T-helper 1 cell treated with Interleukin-12 subunit alpha and Interleukin-12 subunit beta and Interleukin-4 antibody, amounts not matched to agents 30 μg/mL and 1 μg/mL, for 36 hours (primary cell): ENCODE data around the gene ISM2.

Experiments used
- H3K27ac Mint-ChIP-seq: one replicate; pipeline ENCODE4 v1.8.0; 2021; ENCODE audit warnings: mild to moderate bottlenecking, mixed read lengths
- H3K27me3 Mint-ChIP-seq: one replicate; pipeline ENCODE4 v1.8.0; 2021; ENCODE audit warnings: low read depth, mixed read lengths
- H3K36me3 Mint-ChIP-seq: one replicate; pipeline ENCODE4 v1.8.0; 2021; ENCODE audit warnings: low read depth, mixed read lengths
- H3K4me1 Mint-ChIP-seq: one replicate; pipeline ENCODE4 v1.8.0; 2021; ENCODE audit warnings: low read depth, mixed read lengths
- H3K4me3 Mint-ChIP-seq: one replicate; pipeline ENCODE4 v1.8.0; 2021; ENCODE audit warnings: mild to moderate bottlenecking, moderate library complexity, mixed read lengths
- H3K9me3 Mint-ChIP-seq: one replicate; pipeline ENCODE4 v1.8.0; 2021; ENCODE audit warnings: mixed read lengths

Gene ISM2

DNA sequence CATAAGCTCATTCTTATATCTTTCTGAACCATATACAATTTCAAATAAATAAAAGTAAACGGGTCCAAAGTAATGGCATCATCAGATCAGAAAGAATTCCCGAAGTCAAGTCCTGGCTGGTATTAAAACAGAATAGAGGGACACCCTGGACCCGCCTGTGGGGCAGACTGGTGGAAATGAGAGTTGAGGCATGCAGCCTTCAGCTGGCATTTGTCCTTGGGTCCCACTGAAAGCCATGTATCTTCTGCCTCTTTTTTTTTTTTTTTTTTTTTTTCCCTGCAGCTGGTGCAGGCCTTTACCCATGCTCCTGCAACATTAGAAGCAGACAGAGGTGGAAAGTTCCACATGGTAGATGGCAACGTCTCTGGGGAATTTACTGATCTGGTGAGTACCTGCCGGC, 30.8 kb downstream of the ISM2 start:
- peaks cover 40% of the 10 kb centered on the region for H3K36me3 Mint-ChIP-seq
- no peaks in the 10 kb centered on the region for H3K27me3 Mint-ChIP-seq
- H3K9me3 Mint-ChIP-seq = no peaks in the 10 kb centered on the region
- no peak overlapping the region for H3K4me3 Mint-ChIP-seq
- H3K27ac Mint-ChIP-seq = no peak overlapping the region
- peaks cover 1% of the 10 kb centered on the region for H3K4me1 Mint-ChIP-seq

DNA sequence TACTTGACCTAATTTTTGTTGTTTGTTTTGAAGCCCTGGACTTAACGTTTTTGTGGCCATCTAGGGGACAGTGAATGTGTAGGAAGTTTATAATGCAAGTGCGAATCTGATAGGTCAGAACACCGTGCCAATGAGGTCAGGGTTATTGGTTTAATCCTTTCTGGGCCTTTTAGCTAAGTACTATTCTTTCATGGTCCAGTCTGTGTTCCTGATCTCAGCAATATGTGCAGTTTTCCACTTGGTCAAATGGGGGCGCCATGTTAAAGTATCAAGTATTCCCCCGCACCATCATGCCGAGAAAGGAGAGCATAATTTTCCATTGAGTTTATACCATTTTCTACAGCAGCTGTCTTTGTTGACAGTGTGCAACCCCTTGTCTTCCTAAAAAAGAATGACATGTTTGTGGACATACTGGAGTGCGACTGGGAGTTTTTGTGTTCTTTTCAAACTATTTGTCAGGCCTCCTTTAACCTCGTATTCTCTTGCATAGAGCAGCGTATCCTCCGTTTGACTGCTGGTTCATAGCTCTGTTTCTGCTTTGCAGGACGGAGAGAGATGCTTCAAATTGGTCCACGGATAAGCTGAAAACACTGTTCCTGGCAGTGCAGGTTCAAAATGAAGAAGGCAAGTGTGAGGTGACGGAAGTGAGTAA, 39.4 kb downstream of the ISM2 start:
- Mint-ChIP-seq H3K27ac (peak overlapping the region; percentile 99), H3K4me3 (peak overlapping the region; percentile 100), H3K36me3 (peaks cover 38% of the 10 kb centered on the region), H3K4me1 (peaks cover 34% of the 10 kb centered on the region), H3K9me3 (no peaks in the 10 kb centered on the region), H3K27me3 (no peaks in the 10 kb centered on the region)

- Mint-ChIP-seq H3K27ac (peak overlapping the region; percentile 99), H3K4me1 (peaks cover 34% of the 10 kb centered on the region), H3K27me3 (no peaks in the 10 kb centered on the region), H3K4me3 (peak overlapping the region; percentile 100), H3K9me3 (no peaks in the 10 kb centered on the region), H3K36me3 (peaks cover 33% of the 10 kb centered on the region)
Measured at GRCh38 chr14:77458249-77458950, 40.2 kb downstream of the ISM2 start.

DNA sequence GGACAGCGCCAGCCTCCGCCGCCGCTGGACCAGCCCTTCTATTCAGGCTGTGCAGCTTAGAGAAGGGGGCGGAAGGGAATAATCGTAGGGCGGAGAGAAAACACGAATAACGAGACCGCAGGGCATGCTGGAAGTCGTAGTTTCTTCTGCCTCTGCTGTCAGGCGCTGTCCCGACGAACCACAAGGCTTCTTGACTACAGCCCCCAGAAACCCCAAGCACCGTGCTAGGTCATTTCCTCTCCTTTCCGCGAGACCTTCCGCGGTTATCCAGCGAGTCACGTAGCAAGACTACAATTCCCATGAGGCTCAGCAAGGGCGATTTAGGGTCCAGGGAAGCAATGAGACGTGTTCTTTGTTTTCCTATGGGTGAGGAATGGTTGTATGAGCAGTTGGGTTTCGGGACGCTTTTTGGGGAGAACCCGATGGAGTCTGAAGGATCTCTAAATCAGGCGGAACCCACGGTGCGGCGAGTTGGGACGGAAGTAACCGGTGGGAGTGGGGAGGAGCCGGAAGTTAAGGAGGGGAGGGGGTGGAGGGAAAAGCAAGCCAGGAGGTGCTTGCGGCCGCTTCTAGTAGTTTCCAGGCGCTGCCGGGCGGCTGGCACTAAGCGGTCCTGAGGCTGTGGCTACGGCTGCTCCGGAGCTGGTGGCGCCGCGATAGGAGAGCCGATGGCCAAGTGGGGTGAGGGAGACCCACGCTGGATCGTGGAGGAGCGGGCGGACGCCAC, 40.9 kb downstream of the ISM2 start, which contains the start of the genes AHSA1 and VIPAS39:
TSS of gene AHSA1 (plus strand) at position 572 of the 727 bp plus-strand sequence. CDS start at position 669, 97 bp downstream.
TSS of gene VIPAS39 (minus strand) at position 80 of the 727 bp plus-strand sequence. CDS start 3,499 bp downstream, outside the sequence.
- H3K27ac Mint-ChIP-seq = peak within 1 kb of the TSS; percentile 99
- H3K27me3 Mint-ChIP-seq = no peaks in the 10 kb centered on the region
- H3K4me3 Mint-ChIP-seq = peak within 1 kb of the TSS; percentile 100
- H3K4me1 Mint-ChIP-seq = peaks cover 34% of the 10 kb centered on the region
- no peaks in the 10 kb centered on the region for H3K9me3 Mint-ChIP-seq
- peaks cover 31% of the 10 kb centered on the region for H3K36me3 Mint-ChIP-seq

DNA sequence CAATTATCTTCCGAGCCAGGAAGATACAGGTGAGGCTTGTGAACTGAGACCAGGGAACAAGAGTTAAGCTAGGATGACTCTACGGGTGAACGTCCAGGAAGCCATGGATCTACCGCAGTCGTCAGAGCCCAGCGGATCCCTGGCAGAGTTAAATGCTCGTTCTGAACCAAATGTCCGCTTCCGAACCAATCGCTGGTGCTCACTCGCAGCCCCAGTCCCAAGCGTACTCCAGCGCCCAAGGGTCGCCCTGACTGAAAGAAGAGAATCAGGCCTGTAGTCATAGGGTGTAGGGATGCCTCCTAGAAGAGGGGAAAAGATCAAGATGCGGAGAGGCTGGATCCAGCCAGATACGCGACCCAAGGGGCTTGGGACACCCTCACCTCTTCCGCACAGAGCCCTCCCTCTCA, 41.5 kb downstream of the ISM2 start:
- Mint-ChIP-seq H3K27ac (peak overlapping the region; percentile 99), H3K36me3 (peaks cover 29% of the 10 kb centered on the region), H3K27me3 (no peaks in the 10 kb centered on the region), H3K4me3 (peak overlapping the region; percentile 100), H3K4me1 (peaks cover 34% of the 10 kb centered on the region), H3K9me3 (no peaks in the 10 kb centered on the region)

- Mint-ChIP-seq H3K36me3 (peaks cover 29% of the 10 kb centered on the region), H3K9me3 (no peaks in the 10 kb centered on the region), H3K4me3 (peak overlapping the region; percentile 100), H3K27me3 (no peaks in the 10 kb centered on the region), H3K4me1 (peaks cover 32% of the 10 kb centered on the region), H3K27ac (no peak overlapping the region)
Measured at GRCh38 chr14:77455966-77456640, 42.5 kb downstream of the ISM2 start.

DNA sequence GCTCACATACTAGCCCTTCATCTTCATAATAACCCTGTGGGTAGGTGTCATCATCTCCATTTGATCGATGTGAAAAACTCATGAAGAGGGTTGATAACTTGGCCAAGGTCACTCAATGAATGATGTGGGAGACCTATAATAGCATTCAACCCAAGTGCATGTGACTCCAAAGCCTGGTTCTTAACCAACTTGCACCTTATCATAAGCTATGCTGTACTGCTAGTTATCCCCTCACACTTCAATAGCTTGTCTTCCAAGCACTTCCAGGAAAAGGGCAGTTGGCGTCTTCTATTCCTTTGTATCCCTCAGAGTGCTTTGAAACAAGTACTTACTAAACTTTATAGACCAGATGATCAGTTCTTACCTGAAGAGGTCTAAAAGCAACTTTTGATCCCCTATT, 56.4 kb downstream of the ISM2 start:
- Mint-ChIP-seq H3K36me3 (peaks cover 31% of the 10 kb centered on the region), H3K4me1 (no peaks in the 10 kb centered on the region), H3K9me3 (no peaks in the 10 kb centered on the region), H3K27me3 (no peaks in the 10 kb centered on the region), H3K27ac (no peak overlapping the region), H3K4me3 (no peak overlapping the region)

GRCh38 chr14:77439861-77440260, 58.8 kb downstream of the ISM2 start:
- Mint-ChIP-seq H3K27me3 (no peaks in the 10 kb centered on the region), H3K27ac (no peak overlapping the region), H3K36me3 (peaks cover 46% of the 10 kb centered on the region), H3K4me3 (no peak overlapping the region), H3K9me3 (no peaks in the 10 kb centered on the region), H3K4me1 (no peaks in the 10 kb centered on the region)

DNA sequence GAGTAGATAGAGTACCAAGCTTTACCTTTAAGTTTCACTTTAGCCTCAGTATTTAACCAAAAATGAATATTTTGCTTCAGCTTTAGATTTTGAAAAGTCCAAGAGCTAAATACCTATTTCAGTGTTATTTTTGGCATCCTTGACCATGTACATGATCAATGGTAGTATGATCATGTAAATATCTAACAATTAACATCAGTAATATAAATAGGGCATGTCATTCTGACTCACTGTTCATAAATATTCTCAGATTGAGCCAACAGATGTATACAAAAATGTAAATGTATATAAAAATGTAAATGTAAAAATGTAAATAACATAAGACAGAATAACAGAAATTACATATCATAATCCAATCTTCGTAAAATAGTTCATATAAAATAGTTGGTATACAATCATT, 60.0 kb downstream of the ISM2 start:
- no peak overlapping the region for H3K27ac Mint-ChIP-seq
- no peaks in the 10 kb centered on the region for H3K9me3 Mint-ChIP-seq

DNA sequence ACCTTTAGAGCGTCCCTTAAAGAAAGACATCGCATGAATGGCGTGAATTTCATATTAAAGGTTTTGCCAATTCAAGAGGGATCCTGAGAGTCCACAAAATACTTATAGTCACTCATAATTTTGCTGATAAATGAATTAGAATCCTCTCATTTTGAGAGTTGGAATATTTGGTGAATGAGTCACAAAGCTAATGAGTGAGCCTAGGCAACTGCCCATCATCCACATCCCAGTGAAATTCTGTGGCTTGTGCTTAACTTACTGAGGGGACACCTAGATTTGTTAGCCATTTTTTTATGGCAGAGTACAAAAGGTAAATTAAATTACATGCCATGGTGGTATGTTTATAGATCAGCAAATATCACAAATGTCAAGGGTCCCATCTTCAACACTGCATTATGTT, 62.6 kb downstream of the ISM2 start:
- H3K4me1 Mint-ChIP-seq = no peaks in the 10 kb centered on the region
- H3K4me3 Mint-ChIP-seq = no peak overlapping the region
- H3K27me3 Mint-ChIP-seq = no peaks in the 10 kb centered on the region
- peaks cover 41% of the 10 kb centered on the region for H3K36me3 Mint-ChIP-seq
- no peak overlapping the region for H3K27ac Mint-ChIP-seq
- H3K9me3 Mint-ChIP-seq = no peaks in the 10 kb centered on the region

More for the DNA sequence above, 60.0 kb downstream of the ISM2 start:
- Mint-ChIP-seq H3K27me3 (no peaks in the 10 kb centered on the region), H3K36me3 (peaks cover 52% of the 10 kb centered on the region), H3K4me3 (no peak overlapping the region), H3K4me1 (no peaks in the 10 kb centered on the region)

DNA sequence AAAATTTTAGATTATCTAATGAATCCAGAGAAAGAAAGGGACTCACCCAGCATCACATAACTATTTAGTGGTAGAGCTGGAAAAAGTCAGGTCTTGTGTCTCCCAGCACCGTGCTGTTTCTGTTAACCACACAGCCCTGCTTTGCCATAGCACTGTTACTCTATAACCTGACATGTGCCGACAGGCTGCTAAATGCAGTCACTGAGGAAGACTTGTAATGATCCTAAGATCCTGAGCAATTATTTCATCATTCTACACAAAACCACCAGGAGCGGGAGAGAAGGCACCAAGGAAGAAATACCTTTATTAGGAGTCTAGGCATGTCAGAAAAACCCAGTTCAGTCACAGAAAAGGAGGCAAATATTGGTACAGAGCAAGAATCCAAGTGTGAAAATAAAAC, 72.2 kb downstream of the ISM2 start:
- Mint-ChIP-seq H3K4me3 (no peak overlapping the region), H3K27me3 (no peaks in the 10 kb centered on the region), H3K4me1 (no peaks in the 10 kb centered on the region), H3K27ac (no peak overlapping the region), H3K36me3 (peaks cover 52% of the 10 kb centered on the region), H3K9me3 (no peaks in the 10 kb centered on the region)

DNA sequence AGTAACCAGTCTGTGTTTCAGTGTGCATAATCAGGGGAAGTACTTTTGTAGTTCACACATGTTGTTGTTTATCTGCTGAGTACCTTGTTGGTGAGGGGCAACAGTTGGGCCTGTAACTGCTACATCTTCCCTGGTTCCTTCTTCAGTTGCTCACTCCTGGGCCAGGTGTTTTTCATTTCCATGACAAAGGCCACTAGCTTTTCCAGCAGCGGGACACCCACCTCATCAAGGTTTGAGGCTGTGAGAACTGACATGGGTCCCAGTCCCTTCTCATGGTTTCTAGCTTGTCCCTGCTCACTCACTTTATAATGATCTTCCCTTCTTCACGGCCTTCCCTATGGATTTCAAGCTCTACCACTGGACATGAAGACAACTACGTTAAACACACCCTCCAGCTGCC, 73.8 kb downstream of the ISM2 start:
- H3K4me1 Mint-ChIP-seq = no peaks in the 10 kb centered on the region
- no peak overlapping the region for H3K4me3 Mint-ChIP-seq
- no peak overlapping the region for H3K27ac Mint-ChIP-seq
- peaks cover 7% of the 10 kb centered on the region for H3K9me3 Mint-ChIP-seq
- peaks cover 55% of the 10 kb centered on the region for H3K36me3 Mint-ChIP-seq
- H3K27me3 Mint-ChIP-seq = no peaks in the 10 kb centered on the region
